Measurements from ENCODE around the gene DDX51.
A peak's percentile ranks its signal among the peaks of the same experiment; 100 is the strongest.

Gene DDX51

DNA sequence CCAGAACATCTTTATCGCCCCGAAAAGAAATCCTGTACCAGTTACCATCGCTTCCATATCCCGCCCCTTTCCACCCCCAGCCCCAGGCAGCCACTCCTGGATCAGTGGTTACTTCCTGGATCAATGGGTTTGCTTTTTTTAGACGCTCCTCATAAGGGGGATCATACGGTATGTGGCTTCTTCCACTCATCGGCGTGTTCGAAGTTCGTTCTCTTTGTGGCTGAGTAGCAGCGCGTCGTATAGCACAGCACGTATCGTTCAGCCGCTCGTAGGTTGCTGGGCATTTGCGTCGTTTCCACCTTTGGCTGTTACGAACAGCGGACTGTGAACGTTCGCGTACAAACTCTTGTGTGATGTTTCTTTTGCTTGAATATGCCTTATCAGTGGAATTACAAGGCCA, 2.0 kb upstream of the DDX51 start:
- no peak for TF ChIP-seq EZH2phosphoT487 (IDR thresholded peaks at IDR 0.05; ENCODE audit: borderline replicate concordance)
- TF ChIP-seq, protein P1, sequence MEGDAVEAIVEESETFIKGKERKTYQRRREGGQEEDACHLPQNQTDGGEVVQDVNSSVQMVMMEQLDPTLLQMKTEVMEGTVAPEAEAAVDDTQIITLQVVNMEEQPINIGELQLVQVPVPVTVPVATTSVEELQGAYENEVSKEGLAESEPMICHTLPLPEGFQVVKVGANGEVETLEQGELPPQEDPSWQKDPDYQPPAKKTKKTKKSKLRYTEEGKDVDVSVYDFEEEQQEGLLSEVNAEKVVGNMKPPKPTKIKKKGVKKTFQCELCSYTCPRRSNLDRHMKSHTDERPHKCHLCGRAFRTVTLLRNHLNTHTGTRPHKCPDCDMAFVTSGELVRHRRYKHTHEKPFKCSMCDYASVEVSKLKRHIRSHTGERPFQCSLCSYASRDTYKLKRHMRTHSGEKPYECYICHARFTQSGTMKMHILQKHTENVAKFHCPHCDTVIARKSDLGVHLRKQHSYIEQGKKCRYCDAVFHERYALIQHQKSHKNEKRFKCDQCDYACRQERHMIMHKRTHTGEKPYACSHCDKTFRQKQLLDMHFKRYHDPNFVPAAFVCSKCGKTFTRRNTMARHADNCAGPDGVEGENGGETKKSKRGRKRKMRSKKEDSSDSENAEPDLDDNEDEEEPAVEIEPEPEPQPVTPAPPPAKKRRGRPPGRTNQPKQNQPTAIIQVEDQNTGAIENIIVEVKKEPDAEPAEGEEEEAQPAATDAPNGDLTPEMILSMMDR (conservative IDR thresholded peaks at IDR 0.05; ENCODE audit: low read length): no peak

GRCh38 chr12:132145334-132145733, 1.2 kb upstream of the DDX51 start:
- H3K4me3 ChIP-seq (ENCODE audit: low read length, poor library complexity, severe bottlenecking): peak overlapping the region; percentile 93
- H3K9ac ChIP-seq (ENCODE audit: low read depth, low read length, poor library complexity, severe bottlenecking): peak overlapping the region; percentile 88
- H3K9me2 ChIP-seq (replicated peaks; ENCODE audit: low read depth, low read length): no peaks in the 10 kb centered on the region
- H4K20me1 ChIP-seq (ENCODE audit: insufficient read depth, low read length, poor library complexity, severe bottlenecking): peaks cover 24% of the 10 kb centered on the region
- peaks cover 50% of the 10 kb centered on the region for H3K79me2 ChIP-seq (ENCODE audit: insufficient read depth, low read length)
- H2AFZ ChIP-seq (ENCODE audit: low read length): no peak overlapping the region
- H3K4me2 ChIP-seq (ENCODE audit: low read depth, low read length, poor library complexity, severe bottlenecking): peak overlapping the region; percentile 99
- H3K9me3 ChIP-seq (ENCODE audit: insufficient read depth, low read depth, low read length): no peaks in the 10 kb centered on the region
- no peaks in the 10 kb centered on the region for H3K27me3 ChIP-seq (ENCODE audit: insufficient read depth, low read length, poor library complexity, severe bottlenecking)
- H3K4me1 ChIP-seq (ENCODE audit: insufficient read depth, low read length, poor library complexity, severe bottlenecking): peaks cover 31% of the 10 kb centered on the region
- no peak for TF ChIP-seq EZH2phosphoT487 (IDR thresholded peaks at IDR 0.05; ENCODE audit: borderline replicate concordance)
- TF ChIP-seq, protein P1 (conservative IDR thresholded peaks at IDR 0.05; ENCODE audit: low read length): no peak
- H3F3A ChIP-seq (ENCODE audit: low read depth): no peaks in the 10 kb centered on the region
- H3K36me3 ChIP-seq (ENCODE audit: insufficient read depth, low read length): peaks cover 13% of the 10 kb centered on the region; the same call in 1 of the 2 replicates

More for the DNA sequence above, 2.0 kb upstream of the DDX51 start:
- Histone ChIP-seq H3K9ac (ENCODE audit: low read depth, low read length, poor library complexity, severe bottlenecking) (no peak overlapping the region), H3F3A (ENCODE audit: low read depth) (no peaks in the 10 kb centered on the region), H3K4me1 (ENCODE audit: insufficient read depth, low read length, poor library complexity, severe bottlenecking) (peaks cover 31% of the 10 kb centered on the region), H2AFZ (ENCODE audit: low read length) (no peak overlapping the region), H3K27me3 (ENCODE audit: insufficient read depth, low read length, poor library complexity, severe bottlenecking) (no peaks in the 10 kb centered on the region), H3K4me2 (ENCODE audit: low read depth, low read length, poor library complexity, severe bottlenecking) (peak overlapping the region; percentile 99), H4K20me1 (ENCODE audit: insufficient read depth, low read length, poor library complexity, severe bottlenecking) (peaks cover 24% of the 10 kb centered on the region), H3K9me3 (ENCODE audit: insufficient read depth, low read depth, low read length) (no peaks in the 10 kb centered on the region), H3K9me2 (replicated peaks; ENCODE audit: low read depth, low read length) (no peaks in the 10 kb centered on the region), H3K36me3 (ENCODE audit: insufficient read depth, low read length) (peaks cover 6% of the 10 kb centered on the region; the same call in 1 of the 2 replicates), H3K4me3 (ENCODE audit: low read length, poor library complexity, severe bottlenecking) (peak overlapping the region; percentile 93), H3K79me2 (ENCODE audit: insufficient read depth, low read length) (peaks cover 50% of the 10 kb centered on the region)

- H3K79me2 ChIP-seq (ENCODE audit: insufficient read depth, low read length): peaks cover 50% of the 10 kb centered on the region
- H3F3A ChIP-seq (ENCODE audit: low read depth): no peaks in the 10 kb centered on the region
- no peak for TF ChIP-seq EZH2phosphoT487 (IDR thresholded peaks at IDR 0.05; ENCODE audit: borderline replicate concordance)
- peak overlapping the region; percentile 88 for H3K9ac ChIP-seq (ENCODE audit: low read depth, low read length, poor library complexity, severe bottlenecking)
- H3K36me3 ChIP-seq (ENCODE audit: insufficient read depth, low read length): peaks cover 19% of the 10 kb centered on the region; the same call in 1 of the 2 replicates
- peaks cover 24% of the 10 kb centered on the region for H4K20me1 ChIP-seq (ENCODE audit: insufficient read depth, low read length, poor library complexity, severe bottlenecking)
- no peaks in the 10 kb centered on the region for H3K9me2 ChIP-seq (replicated peaks; ENCODE audit: low read depth, low read length)
- H3K4me3 ChIP-seq (ENCODE audit: low read length, poor library complexity, severe bottlenecking): peak overlapping the region; percentile 93
- H3K27me3 ChIP-seq (ENCODE audit: insufficient read depth, low read length, poor library complexity, severe bottlenecking): no peaks in the 10 kb centered on the region
- H3K9me3 ChIP-seq (ENCODE audit: insufficient read depth, low read depth, low read length): no peaks in the 10 kb centered on the region
- H3K4me1 ChIP-seq (ENCODE audit: insufficient read depth, low read length, poor library complexity, severe bottlenecking): peaks cover 31% of the 10 kb centered on the region
- peak overlapping the region; percentile 99 for H3K4me2 ChIP-seq (ENCODE audit: low read depth, low read length, poor library complexity, severe bottlenecking)
- H2AFZ ChIP-seq (ENCODE audit: low read length): peak overlapping the region; percentile 91
Observed at GRCh38 chr12:132144810-132145168, 670 bp upstream of the DDX51 start.
